Left renal pelvis (tissue), 4 donors: ENCODE results near the gene LRRC31. TPM values are rescaled to one million over a fixed set of nuclear protein-coding genes. Genes with fewer than 3 reads are reported as not detected.

Experiments used
- DNase-seq, 4 donors: peaks; one replicate each; pipeline ENCODE4 v3.0.0-alpha.2; 2013; ENCODE audit warnings: low read depth in 4 of 4, low spot score in 3 of 4
- polyA plus RNA-seq, 4 donors: library from polyadenylated mRNA; unstranded; fragments of 120-200 nt; gene quantifications; one replicate each; pipeline ENCODE4 v1.2.1, GENCODE V29; 2013; ENCODE audit not compliant: insufficient read length in 4 of 4

Gene LRRC31
- under 1 TPM; 0.07 to 0.32 (median 0.19) TPM for polyA plus RNA-seq

- peak in 2 of 4 donors; percentile 18 to 29 for DNase-seq
Measured at GRCh38 chr3:169869484-169870220, at the start of gene LRRC31. Gene LRRC31 (minus strand): TSS chr3:169869935. CDS start chr3:169869807, 128 bp downstream.

DNA sequence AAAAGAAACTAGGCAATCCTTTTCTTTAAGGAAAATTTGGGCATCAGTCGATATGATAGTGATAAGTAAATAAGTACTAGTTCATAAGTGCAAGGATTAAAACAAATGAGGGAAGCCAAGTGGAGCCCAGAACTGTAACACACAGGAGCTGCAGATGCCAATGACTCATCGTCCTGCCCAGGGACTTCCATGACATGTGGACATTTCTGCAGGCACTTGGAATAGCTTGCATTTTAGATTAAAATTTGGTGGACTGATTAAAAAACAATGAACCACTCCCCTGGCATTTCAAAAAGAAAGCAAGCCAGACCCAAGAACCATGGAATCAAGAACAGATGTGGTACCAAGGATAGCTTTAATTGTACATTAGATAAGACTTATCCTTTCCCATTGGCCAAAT, 44.6 kb upstream of the LRRC31 start:
- DNase-seq: no peak

- DNase-seq: no peak
Measured at GRCh38 chr3:169913323-169913722, 43.6 kb upstream of the LRRC31 start.

DNA sequence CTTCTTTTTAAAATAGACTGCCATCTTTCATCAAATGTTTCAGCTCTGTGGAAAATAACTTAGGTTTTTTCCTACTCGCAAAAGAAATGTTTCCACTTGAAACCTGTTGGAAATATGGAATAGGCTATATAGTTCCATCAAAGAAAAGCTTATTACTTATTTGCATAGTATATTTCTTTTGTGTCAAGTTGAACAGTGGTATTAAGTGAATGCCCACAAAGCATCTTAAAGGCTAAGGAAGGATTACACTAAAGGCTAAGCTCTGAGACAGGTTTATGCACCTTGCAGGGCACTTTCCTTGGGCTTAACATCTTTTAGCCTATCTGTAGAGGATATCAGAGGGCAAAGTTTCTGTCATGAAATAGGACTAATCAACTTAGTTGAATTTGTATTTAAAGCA, 41.5 kb upstream of the LRRC31 start, which contains the start of gene SAMD7:
Gene SAMD7 (plus strand): TSS at position 301 of the 400 bp plus-strand sequence. CDS start 7,927 bp downstream, outside the sequence.
- no peak for DNase-seq

DNA sequence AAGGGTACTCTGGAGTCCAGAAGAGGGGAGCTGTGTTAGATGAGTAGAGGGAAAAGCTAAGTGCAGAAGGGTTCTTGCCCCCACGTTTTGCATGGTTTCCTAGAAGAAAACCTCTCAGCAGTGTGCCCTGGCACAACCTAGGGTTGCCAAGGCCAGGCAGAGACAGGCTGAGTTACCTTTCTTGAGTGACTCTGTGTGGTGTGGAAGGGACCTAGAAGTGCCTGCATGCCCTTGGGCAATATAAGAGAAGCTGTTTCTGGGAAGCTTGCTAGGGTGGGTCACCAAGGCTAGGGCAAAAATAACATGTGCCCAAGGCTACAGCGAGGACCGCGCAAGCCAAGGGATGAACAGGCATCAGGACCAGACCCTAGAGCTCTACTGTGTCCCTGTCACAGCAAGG, 38.2 kb upstream of the LRRC31 start:
- no peak for DNase-seq

GRCh38 chr3:169907476-169907875, 37.7 kb upstream of the LRRC31 start:
- DNase-seq: no peak

DNA sequence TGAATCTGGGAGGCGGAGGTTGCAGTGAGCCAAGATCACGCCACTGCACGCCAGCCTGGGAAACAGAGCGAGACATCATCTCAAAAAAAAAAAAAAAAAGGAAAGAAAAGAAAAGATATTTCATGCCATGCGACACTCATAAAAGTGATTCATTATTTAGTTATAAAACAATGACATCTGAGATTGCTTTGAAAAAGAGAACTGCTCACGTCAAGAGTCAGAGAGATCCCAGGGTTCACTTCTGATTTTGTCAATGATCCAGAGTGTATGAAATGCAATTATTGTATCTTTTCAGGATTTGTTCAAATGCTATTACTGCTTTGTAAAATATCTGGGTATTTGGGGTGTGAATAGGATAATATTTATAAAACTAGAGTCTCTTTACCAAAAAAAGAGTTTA, 35.7 kb upstream of the LRRC31 start:
- no peak for DNase-seq

GRCh38 chr3:169901453-169901852, 31.7 kb upstream of the LRRC31 start:
- no peak for DNase-seq

- DNase-seq: no peak
Measured at GRCh38 chr3:169897284-169897683, 27.5 kb upstream of the LRRC31 start.

DNA sequence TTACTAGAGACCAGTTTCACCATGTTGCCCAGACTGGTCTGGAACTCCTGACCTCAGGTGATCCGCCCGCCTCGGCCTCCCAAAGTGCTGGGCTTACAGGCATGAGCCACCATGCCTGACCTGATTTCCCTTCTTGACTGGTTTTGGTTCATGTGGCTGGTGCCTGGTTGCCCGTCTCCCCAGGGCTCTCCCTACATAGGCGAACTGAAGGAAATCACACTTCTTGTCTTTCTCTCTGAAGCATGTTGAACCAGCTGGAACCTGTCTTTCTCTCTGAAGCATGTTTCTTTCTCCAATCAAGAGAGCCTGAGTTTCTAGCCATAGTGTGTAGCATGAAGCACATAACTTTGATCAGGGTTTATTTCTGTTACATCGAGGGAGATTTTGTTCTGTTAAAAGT, 25.3 kb upstream of the LRRC31 start:
- DNase-seq: no peak

- no peak for DNase-seq
Measured at GRCh38 chr3:169894110-169894509, 24.4 kb upstream of the LRRC31 start.

- no peak for DNase-seq
Measured at GRCh38 chr3:169891886-169892285, 22.2 kb upstream of the LRRC31 start.

DNA sequence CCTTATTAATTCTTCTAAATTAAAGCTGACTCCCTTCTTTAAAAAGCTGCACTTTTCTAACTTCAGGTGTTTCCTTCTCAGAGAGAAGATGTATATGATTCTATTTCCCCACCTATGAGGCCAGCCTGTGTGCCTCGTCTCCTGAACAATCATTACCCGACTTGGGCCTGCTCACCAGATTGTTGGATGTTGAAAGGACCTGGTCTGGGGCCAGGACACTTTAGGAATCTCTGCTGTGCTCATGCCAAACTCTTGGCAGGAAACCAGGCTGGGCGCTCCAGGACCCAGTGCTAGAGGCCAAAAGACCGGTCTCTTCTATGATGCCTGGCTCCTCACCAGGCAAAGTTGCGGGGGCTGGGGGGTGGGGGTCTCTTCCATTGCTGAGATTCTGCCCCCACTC, 16.9 kb upstream of the LRRC31 start:
- no peak for DNase-seq

GRCh38 chr3:169880576-169881250, 11.0 kb upstream of the LRRC31 start:
- DNase-seq: no peak

DNA sequence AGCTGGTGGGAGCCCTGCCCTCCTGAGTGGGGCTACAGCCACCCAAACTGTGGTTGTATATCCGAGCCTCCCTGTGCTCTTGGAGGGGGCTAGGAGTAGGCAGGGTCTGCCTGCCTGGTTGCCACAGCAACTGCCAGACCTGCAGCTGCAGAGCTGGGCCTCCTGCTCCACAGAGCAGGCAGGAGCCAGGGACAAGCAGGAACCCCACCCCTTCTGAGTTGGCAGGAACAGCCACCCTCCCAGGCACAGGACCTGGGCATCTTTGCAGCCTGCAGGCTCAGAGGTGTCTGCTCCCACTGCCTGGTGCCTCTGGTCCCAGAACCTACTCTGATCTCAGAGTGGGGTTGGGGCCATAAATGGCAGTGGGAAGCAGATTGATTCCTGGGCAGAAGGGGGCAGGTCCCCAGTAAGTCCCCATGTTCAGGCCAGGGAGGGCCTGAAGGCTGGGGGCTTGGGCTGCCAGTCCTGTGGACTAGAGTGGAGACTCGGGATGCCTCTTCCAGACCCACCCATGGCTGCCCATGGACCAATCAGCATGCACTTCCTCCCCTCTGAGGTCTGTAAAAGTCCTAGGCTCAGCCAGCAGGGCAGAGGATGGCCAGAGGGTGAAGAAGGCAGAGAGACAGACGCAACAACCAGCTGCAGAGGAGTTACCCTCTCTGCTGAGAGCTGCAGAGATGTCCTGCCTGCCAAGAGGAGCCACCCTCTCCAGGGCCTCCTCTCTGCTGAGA, 10.3 kb upstream of the LRRC31 start:
- DNase-seq: no peak

DNA sequence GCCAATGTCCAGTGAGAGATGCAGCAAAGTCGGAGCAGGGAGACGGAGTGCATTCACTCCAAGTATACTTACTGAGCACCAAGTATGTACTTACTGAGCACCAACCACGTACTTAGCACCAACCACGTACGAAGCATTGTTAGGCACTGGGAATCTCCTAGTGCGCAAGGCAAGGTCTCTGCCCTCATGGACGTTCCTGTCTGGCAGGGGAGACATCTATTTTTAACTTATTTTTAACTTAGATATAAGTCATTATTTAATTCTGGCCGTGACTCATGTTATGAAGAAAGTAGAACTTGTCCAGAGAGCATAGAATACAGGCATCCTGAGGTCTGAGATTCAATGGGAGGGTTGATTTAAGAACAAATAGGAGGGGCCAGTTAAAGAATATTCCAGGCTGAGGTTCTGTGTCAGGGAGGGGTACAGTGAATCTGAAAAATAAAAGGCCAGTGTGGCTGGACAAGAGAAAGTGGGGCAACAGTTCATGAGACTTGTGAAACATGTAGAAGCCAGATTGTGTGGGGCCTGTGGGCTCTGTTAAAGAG, 9.3 kb upstream of the LRRC31 start:
- no peak for DNase-seq

GRCh38 chr3:169871129-169871886, 1.6 kb upstream of the LRRC31 start:
- DNase-seq: no peak

DNA sequence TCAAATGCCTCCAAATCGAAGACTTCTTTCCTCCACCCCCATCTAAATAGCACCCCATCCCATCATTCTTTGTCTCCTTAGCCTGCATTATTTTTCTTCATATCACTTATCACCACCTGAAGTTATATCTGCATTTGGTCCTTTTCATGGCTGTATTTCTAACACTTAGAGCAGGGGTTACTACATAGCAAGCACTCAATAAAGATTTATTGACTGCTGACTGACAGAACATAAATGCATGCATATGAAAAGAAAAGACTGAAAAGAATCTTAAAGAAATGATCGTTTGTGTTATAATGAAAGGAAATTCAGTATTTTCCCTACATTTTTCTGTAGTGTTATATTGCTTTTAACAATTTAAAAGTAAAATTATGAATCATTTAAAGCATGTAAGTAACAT, 1.4 kb downstream of the LRRC31 start:
- no peak for DNase-seq

DNA sequence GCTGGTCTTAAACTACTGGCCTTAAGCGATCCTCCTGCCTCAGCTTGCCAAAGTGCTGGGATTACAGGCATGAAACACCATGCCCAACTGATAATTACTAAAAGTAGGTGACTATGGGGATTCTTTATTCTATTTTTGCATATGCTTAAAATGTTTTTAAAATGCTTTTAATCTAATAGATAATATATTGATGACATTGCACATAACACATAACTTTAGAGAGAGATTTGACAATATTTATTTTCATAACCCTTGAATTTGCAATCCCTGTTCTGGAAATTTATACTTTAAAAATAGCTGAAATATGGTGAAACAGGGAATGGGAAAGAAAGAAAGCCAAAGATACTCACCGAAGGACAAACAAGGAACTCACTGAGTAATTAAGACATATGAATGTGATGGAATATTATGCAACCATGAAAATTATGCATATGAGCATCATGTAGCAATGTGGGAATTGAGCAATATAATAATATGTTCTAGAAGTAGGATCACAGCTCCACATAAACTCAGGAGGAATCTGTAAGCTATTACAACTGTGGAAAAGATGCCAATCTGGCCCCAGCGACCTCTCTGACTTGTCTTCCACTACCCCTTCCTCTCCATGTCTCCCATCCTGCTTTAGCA, 2.0 kb downstream of the LRRC31 start:
- DNase-seq: no peak

DNA sequence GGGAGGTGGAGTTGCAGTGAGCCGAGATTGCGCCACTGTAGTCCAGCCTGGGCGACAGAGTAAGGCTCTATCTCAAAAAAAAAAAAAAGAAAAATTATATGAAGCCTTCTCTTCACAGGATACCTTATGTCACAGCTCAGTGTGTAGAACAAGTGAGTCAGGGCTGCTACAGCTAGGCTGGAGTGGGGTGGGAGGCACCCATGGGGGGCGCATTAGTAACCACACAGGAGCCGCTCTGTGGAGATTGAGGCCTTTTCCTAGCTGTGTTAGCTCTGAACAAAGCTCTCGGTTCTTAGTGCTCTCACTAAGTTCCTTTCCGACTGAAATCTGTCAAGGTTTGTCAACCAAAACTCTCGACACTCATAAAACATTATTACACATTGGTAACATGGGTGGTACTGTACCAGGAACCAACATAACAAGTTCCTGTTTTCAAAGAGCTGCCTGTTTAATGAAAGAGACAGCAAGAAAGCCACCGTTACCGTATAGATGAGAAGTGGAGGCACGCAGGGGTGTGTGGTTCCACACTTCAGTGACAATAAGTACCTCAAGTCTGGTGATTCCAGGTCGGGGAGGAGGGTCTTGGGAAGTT, 4.5 kb downstream of the LRRC31 start:
- DNase-seq: no peak
